ENCODE results near the gene GPC5.

Gene GPC5

DNA sequence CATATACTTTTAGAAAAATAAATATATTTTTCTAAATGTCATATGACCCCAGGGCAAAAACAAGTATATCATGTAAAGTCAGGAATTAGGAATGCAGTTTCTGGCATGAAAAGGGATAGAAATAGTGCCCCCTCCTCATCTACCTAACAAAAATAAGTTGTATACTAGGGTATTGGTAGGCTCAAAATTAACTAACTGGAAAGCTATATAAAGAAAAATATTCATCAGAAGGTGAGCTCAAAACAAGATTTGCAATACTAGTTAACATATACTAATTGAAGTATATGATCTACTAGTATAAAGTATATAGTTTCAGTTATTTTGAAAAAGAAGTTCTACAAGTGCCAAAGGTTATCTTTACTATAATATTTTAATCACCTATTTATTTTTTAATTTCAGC lies 200.2 kb downstream of the GPC5 start:
- DNase-seq = no peak

DNA sequence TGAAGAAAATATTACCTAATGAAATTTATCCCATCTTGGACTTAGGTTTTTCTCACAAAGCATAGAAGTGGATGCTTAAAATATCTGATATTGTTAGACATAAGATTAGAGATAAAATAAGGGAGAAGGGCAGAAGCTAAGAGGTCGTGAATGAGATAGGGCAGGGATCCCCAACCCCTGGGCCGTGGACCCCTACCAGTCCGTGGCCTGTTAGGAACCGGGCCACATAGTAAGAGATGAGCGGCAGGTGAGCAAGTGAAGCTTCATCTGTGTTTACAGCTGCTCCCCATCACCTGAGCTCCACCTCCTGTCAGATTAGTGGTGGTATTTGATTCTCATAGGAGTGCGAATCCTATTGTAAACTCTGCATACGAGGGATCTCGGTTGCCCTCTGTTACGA lies 202.9 kb downstream of the GPC5 start:
- DNase-seq = no peak

DNA sequence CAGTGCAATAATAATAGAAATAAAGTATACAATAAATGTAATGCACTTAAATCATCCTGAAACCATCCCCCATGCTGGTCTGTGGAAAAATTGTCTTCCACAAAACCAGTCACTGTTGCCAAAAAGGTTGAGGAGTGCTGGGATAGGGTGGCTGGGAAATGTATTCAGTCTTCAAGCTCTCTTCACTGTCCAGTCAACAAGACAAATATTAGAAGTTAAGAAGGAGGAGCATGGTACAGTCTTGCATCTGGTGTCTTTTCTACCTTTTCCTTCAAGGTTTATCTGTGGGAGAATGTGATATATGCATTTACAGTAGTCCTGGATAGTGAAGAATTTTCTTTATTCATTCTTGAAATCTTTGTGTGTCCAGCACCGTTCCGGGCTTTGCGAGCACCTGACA lies 203.4 kb downstream of the GPC5 start:
- no peak for DNase-seq

DNA sequence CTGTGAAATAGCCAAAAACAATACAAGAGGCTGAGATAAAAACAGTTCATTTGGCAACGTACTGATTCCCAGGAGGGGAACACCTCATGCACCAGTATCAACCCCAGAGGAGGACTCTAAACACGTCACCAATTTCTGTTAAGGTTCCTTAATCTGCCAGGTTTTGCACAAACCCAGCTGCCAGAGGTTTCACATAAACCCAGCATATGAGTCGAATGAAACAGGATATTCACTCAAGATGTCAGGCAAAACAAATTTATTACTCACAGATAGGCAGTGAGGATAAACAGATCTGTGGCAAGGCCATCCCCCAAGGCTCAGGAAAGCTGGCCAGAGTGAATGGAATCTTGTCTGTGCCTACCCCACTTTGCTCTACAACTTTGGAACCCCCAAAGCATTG lies 210.9 kb downstream of the GPC5 start:
- DNase-seq = no peak

DNA sequence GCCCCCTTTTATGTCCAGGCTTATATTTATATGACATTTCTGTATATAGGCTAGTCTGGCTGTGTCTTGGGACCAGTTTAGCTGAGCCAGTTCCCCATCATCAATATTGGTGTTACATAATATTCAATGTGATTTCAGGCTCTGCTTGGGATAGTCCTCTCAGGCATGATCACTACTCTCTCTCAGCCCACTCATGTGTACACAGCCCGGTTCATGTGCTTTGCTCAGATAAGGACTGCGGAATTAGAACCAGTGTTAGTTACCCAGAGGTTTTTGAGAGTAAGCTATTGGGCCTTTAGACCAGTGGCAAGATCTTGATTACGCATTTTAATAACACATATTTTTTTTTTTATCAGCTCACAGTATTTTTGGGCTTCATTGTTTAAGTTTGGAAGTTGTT lies 219.9 kb downstream of the GPC5 start:
- DNase-seq = no peak

DNA sequence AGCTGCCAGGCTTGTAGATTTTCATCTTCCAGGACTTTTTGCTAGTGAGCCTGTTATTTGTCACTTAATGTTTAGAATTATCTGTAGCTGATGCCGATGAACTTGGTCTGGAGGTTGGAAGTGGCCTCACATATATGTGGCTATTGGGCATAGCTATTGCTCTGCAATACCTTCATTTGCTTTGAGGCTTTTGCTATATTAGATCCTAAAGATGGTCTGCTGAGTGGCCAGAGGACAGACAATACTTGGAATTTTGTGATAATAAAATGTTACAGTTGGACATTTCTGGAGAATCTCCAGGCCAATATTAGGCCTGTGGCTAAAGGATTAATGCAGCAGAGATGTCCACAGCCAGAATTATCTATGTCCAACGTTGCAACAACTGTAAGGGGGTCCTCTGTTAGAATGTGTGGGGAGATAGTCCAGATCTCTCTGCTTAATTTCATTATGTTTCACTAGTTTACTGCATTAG lies 222.3 kb downstream of the GPC5 start:
- DNase-seq = no peak

DNA sequence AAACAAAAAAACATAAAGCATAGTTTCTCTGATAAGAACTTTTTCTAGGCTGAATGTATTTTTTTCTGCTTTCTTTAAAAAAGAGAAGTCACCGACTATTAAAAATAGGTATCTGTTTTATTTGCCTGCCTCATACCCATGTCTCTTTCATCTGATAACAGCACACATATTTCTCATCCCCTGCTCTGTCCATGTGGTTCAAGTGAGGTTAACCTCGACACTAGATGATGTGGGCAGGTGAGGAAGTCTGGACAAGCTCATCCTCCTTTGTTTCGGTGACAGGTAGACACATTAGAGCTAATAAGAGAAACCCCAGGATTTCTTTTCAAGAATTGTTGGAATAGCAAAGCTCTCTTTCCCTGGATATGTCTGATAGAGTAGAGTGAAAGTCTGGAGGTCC lies 222.7 kb downstream of the GPC5 start:
- DNase-seq = no peak

DNA sequence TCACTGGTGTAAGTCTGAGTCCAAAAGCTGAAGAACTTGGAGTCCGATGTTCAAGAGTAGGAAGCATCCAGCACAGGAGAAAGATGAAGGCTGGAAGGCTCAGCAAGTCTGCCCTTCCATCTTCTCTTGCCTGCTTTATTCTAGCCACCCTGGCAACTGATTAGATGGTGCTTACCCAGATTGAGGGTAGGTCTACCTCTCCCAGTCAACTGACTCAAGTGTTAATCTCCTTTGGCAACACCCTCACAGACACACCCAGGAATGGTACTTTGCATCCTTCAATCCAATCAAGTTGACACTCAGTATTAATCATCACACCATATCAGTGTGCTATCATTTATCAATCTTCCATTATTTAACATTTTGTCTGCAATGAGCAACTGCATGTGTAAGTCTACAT lies 223.5 kb downstream of the GPC5 start:
- DNase-seq = no peak

DNA sequence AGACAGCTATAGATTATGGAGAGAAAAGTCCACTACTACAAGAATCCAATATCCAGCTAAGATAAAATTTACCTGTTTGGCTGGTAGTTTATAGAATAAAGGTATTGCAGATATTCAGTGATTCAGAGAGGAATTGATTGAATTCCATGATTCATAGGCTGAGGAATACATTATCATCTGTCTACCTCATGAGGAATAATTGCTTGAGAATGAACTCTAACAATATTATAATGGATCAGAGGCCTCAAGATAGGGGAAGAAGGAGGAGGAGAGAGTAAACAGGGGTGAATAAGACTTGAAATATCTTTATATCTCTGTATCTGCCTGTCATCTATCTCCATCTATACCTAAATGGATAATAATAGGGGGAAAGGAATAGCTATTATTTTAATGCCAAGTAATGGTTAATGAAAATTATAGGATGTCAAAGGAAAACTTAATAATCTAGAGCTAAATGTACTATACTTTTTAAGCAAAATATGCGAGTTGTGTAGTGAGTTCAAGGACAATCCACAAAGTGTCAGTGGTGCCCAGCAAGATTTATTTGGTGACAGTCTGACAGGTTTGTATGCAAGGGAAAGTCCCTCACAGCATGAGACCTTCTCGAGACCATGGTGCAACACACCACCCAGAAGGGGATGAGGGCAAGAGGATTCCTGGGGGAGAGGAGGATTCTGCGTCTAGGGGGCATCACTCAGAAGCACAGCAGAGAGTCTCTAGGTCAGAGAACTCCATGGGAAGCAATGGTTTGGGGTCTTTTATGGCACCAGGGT lies 224.5 kb downstream of the GPC5 start:
- no peak for DNase-seq

DNA sequence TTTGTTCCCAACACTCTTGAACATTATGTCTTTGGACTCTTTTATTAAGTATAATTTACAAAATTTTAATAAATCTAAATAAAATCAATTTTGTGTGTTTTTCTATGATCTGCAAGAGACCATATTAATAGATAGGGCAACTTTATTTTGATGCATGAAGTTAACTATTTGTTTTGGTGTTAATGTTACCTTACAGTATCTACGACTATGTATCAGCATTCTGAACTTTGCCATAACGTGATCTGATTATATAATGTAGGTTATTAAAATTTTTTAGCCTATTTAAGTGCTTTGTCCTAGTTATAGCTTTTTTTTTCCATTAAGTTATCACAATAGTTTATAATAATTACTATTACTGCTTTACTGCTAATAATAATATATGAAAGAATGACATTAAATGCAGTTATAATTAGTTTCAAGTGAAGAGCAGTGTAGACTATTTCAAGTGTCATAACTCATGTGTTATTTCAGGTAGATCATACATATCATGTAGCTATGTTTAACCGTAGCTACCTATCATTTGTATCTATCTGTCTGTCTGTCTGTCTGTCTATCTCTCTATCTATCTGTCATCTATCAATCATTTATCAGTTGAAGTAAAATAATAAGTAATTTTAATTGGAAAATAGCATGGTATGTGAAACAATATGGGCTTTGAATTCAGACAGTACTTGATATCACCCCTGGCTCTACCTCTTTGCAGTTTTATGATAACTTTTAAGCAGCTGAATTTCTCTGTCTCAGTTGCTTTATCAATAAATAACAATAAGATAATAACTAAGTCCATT lies 229.7 kb downstream of the GPC5 start:
- DNase-seq = no peak

DNA sequence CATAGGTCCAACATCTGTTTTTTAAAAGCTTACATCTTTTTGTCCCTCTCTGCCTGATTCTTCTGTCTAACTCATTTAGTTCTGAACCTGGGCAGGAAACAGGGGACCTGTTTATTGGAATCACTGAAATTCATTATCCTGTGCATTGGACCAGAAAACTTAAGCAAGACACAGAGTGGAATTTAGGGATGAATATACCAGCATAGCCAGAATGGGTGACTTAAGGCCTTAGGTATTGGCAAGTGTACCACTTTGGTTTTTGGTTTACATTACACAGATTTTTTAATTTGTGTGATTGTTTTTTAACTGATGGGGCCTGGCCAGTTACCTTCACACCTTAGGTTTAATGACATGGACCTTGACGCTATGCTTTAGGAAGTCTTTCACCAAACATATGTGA lies 232.5 kb downstream of the GPC5 start:
- DNase-seq = no peak

DNA sequence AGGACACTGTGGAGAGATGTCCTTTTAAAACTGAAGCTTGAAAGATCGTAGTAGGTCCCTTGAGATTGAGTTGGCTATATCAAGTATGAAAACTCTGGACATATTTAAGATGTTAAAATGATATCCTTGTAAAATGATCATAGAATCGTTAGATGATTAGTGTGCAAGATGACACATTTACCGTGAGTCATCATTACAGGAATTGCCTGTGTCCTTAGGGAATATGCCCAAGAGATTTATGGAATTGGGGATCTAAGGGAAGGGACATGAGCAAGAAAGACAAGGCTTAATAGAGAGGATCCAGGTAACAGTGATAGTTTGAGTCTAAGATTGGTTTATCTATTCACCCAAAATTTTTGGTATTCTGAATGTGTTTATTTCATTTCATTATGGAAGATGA lies 233.7 kb downstream of the GPC5 start:
- DNase-seq = no peak

DNA sequence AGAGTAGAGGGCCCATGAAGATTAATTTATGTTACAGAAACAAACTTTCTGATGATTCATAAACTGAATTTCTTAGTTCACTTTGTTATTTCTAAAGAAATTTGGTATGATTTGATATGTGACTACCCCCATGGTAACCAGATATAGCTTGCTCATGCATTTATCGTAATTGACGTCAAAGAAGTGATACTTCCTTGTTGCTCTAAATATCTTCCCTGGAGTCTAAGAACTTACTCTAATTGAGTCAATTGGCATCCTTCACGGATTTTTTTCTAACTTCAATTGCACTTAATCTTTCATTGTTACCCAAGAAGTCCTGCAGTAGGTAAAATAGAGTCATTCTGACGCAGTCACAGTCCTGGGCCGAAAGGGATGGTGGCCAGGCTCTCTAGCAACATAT lies 240.9 kb downstream of the GPC5 start:
- DNase-seq = no peak

DNA sequence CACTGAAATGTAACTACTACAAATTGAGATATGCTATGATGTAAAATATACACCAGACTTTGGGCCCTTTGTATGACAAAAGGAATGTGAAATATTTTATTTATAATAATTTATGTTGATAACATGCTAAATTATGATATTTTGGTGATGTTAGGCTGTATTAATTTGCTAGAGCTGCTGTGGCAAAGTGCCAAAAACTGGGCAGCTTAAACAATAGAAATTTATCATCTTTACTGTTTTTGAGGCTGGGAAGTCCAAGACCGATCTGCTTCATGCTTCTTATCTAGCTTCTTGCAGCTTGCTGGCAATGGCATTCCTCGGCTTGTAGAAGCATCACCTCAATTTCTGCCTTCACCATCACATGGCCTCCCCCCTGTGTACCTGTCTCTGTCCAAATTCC lies 245.0 kb downstream of the GPC5 start:
- DNase-seq = no peak

DNA sequence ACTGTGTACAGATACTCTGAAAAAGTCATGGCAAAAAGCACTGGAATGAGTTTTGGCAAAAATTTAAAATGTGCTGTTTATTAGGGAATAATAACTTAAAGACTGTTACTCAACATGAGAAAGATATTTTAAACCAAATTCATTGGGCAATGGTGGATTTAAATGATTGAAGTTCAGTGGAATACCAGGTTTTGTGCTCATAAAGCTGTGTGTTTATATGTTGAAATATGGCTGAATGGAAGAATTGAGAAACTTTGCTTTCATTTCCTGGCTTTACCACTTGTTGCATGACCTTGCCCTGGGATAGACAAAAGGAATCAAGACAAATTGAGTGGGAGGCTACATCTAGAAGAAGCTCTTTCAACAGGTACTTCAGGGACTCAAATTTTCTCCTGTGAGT lies 246.4 kb downstream of the GPC5 start:
- no peak for DNase-seq

DNA sequence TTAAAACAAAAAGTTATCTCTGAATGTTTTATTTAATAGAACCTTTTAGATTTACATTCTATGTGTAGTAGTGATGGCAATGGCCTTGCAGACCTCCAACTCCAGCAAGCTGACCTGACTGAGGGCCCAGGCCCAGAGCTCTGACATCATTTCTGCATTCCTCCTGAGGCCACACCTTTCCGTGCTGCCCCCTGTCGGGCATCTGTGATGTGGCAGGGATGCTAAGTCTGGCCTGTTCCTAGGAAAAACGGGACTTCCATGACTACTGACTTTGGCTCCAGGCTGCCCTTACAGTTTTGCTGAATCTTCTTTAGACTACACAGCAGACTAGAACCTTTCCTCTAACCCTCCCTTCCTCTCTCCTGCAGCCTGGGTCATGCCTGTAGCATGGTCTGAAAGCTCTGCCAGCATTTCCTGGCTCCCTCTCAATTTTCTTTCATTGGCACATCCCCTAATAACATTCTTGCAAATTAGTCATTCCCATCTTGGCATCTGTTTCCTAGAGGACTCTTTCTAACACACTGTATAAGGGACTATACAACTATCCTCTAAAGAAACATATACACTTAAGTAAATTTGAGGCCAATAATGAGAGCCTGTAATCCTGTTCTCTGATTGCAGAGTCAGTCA lies 249.1 kb downstream of the GPC5 start:
- no peak for DNase-seq

DNA sequence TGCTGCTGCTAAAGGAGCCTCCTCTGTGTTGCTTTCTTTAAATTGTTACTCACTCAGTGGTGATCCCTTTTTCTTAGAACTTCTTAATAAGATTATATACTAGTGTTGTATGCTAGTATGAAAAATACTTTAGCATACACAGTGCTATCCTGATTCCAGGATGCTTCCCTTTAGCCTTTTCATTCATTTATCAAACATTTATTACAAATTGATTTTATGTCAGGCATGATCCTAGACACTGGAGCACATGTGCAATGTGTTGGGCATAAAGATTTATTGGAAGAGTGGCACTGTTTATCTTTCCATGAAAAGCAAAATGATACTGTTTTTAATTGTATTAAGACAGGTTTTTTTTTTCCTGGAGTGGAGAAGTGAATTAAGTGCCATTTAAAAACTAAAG lies 249.6 kb downstream of the GPC5 start:
- no peak for DNase-seq

DNA sequence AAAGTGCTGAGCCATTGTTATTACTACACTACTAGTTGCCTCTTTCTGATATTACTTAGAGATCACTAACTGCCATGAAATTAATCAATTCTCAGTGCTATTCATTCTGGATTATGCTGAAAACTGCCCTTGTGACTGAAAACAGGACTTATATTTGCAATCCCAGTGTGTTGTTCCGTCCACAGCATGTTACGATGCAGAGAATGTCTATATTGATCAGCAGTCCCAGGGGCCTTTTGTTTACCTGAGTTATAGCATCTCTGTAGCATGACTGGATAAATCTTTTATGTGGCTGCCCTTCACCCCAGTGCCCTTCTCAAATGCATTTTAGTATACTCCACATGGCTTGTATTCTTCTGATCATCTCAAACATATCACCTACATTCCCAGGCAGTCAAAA lies 251.0 kb downstream of the GPC5 start:
- no peak for DNase-seq

DNA sequence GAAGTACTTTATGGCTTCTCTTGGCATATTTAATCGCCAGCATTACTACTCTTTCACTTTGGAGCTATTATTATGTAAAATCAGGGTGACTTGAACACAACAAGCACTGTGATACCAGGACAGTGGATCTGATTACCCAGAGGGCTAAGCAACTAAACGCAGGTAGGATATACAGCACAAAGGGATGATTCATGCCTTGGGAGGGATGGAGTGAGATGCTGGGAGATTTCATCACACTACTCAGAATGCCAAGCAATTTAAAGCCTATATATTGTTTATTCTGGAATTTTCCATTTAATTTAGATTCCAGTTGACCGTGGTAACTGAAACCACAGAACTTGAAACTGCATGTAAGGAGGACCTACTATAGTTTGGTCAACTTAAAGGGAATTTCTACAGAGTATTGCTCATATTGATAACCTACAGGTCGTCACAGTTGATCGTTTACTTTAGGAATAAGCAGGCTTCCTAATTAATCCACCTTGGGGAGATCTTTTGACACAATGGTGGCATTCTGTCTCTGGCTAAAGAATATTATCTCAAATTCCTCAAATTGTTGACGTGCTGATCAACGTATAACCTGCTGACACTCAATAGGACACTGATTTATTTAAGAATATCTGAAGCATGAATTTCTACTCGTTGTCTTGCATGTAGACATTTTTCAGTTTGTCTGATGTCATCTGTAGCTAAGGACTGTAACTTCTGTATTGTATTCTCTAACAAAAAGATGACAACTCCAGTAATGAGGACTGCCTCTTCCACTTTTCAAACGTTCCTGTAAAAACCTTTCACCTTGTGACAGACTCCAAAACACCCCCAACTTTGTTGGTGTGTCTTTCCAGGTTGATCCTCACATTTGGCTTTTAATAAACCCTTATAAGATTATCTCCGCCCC lies 254.2 kb downstream of the GPC5 start:
- no peak for DNase-seq

DNA sequence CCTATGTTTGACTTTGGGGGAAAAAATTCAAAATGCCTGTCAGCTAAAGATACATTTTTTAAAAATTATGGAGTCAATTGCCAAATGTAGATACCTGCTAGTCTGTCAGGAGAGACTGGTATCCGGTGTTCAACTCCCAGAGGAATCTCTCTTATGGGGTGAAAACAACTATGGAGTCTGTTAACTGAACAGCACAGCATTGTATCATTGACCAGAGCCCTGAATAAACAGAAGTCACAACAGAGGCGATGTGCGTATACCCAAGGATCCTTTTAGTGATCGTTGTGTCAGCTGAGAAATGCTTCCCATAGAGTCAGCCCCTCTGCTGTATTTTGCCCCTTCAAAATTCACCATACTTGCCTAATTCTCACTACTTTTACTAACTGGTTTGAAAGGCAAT lies 257.3 kb downstream of the GPC5 start:
- DNase-seq = no peak

DNA sequence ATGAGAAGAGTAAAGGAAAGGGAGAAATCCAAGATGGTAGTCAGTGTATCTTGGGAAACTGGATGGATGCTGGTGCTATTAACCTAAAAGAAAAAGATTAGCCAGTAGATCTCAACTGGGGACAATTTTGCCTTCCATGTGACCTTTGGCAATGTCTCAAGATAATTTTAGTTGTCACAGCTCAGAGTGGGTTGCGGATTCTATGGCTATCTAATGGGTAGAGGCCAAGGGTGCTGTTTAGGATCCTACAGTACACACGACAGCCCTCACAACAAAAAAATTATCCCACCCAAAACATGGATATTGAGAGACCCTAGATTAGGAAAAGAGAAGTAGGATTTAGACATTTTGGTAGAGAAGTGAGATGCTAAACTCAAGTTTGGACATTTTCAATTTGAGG lies 258.9 kb downstream of the GPC5 start:
- no peak for DNase-seq

DNA sequence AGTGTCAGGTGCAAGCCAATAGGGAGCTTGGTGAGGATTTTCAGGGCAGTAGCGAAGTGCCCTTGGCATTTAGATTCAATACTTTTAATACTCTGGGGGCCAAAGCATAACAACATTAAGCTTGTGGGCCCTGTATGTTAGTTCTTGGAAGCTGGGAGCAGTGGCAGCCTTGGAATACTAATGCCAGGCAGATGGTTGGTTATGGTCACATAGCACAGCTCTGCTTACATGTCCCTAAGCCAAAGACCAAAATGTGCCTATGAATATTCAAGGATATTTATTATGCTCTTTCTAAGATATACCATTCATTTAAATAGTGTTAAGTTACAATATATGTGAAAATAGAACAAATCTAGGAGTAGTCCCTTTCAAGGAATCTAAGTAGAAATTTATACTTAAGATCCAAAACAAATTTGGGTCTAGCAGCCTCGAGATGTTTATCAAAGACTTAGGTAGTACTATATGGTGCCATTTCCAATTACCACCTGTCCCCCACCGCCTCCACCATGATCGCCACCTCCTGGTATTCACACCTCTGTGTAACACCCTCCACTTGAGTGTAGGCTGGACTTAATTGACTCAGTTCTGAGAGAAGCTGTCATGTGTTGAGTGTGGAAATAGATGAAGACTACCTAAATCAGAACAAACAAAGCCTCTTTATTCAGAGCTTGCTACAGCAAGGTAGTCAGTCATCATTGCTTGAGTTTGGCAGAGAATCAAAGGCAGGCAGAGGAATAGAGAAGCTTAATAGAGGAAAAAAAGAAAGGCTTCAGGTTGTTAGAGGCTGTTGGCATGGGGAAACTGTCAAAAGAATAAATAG lies 261.0 kb downstream of the GPC5 start:
- no peak for DNase-seq
